ENCODE results near the gene RGPD8.

DNA sequence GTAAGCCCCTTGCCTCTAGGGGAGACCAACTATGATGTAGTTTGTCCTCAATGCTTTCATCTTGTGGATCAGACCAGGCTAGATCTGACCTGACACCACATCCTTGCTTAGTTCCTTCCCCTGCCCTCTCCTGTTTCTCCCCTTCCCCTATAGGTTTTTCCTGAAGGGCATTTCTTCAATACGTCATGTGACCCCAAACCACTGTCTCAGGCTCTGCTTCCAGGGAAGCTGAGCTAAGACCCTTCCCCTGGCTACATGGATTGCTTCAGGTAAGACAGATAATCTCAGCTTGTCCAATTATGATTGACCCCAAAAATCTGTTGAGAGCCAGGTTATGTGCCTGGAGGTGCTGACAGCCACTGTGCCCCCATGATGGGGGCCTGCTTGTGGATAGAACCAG is 25.9 kb upstream of the RGPD8 start:
- TF ChIP-seq, protein P1, sequence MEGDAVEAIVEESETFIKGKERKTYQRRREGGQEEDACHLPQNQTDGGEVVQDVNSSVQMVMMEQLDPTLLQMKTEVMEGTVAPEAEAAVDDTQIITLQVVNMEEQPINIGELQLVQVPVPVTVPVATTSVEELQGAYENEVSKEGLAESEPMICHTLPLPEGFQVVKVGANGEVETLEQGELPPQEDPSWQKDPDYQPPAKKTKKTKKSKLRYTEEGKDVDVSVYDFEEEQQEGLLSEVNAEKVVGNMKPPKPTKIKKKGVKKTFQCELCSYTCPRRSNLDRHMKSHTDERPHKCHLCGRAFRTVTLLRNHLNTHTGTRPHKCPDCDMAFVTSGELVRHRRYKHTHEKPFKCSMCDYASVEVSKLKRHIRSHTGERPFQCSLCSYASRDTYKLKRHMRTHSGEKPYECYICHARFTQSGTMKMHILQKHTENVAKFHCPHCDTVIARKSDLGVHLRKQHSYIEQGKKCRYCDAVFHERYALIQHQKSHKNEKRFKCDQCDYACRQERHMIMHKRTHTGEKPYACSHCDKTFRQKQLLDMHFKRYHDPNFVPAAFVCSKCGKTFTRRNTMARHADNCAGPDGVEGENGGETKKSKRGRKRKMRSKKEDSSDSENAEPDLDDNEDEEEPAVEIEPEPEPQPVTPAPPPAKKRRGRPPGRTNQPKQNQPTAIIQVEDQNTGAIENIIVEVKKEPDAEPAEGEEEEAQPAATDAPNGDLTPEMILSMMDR (IDR thresholded peaks at IDR 0.05; ENCODE audit: borderline replicate concordance, extremely low read depth, low read length, poor library complexity, severe bottlenecking): no peak
- TF ChIP-seq EZH2 (IDR thresholded peaks at IDR 0.05; ENCODE audit: borderline replicate concordance, low read depth, low read length, severe bottlenecking): no peak
